Measurements from ENCODE around the gene CAND2.

DNA sequence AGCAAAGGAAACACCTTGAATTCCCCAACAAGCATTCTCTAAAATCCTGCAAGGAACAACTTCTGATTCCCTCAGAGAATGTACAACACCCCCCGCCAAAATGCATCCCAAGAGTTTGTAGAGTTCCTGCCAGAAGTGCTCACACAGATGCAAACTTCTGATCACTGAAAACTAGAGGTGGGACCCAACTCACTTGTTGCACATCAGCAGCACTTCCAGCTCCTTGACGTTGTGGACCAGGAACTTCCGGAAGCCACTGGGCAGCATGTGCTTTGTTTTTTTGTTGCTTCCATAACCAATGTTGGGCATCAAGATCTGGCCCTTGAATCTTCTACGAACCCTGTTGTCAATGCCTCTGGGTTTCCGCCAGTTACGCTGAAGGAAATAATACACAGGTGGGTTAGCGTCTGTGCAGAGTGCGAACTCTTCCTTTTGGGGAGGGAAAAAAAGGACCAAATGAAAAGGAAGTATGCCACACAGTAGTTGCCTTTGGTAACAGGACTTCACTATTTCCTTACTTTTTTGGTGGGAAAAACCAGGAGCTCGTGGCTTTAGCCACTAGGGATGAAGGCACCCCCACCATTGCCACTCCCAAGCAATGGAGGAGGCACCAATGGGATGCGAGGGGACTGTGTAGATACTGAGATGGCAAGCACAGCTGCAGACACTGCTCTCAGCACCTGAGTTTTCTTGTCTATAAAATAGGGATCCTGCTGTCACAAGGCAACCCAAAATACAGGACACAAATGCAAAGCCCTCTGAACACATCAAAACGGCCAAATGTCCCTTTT is 42.9 kb downstream of the CAND2 start:
- no peak for TF ChIP-seq POLR2A (IDR thresholded peaks at IDR 0.05)
- TF ChIP-seq, protein P1, sequence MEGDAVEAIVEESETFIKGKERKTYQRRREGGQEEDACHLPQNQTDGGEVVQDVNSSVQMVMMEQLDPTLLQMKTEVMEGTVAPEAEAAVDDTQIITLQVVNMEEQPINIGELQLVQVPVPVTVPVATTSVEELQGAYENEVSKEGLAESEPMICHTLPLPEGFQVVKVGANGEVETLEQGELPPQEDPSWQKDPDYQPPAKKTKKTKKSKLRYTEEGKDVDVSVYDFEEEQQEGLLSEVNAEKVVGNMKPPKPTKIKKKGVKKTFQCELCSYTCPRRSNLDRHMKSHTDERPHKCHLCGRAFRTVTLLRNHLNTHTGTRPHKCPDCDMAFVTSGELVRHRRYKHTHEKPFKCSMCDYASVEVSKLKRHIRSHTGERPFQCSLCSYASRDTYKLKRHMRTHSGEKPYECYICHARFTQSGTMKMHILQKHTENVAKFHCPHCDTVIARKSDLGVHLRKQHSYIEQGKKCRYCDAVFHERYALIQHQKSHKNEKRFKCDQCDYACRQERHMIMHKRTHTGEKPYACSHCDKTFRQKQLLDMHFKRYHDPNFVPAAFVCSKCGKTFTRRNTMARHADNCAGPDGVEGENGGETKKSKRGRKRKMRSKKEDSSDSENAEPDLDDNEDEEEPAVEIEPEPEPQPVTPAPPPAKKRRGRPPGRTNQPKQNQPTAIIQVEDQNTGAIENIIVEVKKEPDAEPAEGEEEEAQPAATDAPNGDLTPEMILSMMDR (IDR thresholded peaks at IDR 0.05), result no peak

Data from thyroid gland (tissue), 4 donors.